Activated CD4-positive, alpha-beta T cell treated with anti-CD3 and anti-CD28 coated beads, Interleukin-2, Interleukin-4, amounts not matched to agents 100 ng/mL and 50 ng/mL, durations not matched to agents 16 hours and 8 hours (primary cell): Measurements from ENCODE around the gene ATP2B2.

Experiments
- DNase-seq: peaks from one replicate; pipeline ENCODE4 v3.0.0-alpha.2; 2020; ENCODE audit warnings: low spot score

Gene ATP2B2

DNA sequence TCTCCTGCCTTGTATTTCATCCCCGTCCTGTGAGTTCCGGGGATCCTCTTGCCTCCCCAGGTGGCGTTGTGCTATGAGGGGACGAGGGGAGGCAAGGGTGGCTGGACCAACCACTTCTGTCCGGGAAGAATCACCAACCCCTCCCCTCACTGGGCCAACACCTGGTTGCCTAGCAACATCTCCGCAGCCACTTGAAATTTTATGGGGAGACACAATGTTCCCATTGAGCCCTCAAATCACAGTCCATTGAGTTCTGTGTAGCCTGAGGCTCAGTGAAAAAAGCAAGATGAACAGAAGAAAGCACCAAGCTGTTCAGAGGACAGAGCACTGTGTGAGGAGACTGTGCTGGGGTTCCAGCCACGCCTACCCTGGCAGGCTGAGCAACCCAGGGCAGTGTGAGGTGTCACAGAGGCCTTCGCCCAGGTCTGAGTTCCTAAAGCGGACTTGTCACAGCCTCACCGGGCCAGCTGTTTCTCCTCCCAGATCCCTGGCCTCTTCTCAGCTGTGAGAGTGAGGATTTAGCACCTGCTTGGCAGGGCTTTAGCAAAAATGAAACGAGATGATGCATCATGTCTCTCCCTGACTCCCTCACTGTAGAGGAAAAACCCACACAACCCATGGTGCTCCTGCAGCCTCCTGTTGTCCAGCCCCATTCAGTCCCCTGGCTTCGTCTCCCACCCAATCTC lies 76.8 kb downstream of the ATP2B2 start:
- DNase-seq: no peak

DNA sequence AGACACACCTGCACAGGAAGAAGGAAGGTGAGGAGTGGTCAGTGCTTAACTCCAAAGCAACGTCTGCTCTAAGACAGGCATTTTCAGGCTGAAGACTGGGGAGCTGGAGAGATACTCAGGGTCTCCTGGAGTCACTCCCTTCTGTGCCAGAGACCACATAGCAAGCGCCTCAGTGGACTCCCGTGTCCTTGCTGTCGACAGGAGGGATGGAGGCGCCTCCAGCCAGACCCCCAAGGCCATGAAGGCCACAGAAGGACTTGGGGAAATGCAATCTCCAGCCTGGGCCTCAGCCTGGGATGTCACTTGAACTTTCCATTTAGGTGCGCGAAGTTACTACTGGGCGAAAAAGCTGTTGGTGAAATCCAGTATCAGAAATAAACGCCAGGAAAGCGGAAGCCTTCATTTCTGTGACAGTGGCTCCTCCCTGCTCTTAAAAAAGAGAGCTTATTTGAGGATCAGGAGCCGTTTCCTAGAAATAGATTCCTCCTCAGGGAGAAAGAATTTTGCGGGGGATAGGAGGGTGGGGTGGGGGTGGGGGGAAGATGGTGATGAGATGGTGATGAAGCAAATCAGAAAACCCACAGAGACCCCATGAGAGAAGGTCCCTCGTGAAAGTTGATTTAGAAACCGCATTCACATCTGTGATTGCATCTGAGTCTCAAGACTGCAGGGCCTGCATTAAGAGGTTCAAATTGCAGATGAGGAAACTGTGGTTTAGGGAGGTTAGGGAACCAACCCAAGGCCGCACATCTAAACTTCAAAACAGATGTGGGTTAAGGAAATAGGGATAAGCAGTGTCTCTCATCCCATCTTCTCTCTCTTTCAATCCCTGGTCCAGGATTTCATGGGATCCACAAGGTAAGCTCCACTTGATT lies 78.8 kb downstream of the ATP2B2 start:
- DNase-seq: no peak

DNA sequence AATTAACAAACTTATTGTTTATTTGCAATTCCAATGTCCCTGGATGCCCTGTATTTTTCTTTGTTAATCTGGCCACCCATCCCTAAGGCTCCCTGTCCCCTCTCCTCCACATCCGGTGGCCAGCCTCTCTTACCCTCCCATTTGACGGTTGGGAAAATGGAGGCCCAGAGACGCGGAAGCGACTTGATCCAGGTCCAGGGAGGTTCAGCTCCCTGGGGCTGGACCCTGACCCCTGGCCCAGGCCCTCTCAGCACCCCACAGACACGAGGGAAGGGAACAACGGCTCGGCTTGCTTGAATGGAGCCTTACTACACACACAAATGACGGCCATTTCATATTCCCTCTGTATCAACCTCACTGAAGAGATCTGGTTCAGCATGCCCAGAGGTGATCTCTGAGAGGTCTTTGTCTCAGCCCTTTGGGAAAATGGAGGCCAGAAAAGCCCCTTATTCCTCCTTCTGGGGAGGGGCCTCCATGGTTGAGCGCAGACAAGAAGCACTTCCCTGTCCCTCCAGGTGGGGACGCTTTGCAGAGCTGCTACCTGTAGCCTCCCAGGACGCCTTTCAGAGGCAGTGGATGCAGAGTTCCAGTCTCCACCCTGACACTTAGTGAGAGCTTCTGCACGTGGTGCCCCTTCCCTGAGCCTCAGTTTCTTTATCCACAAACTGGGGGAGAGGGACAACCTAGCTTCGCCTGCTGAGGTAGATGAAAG lies 82.1 kb downstream of the ATP2B2 start:
- no peak for DNase-seq

DNA sequence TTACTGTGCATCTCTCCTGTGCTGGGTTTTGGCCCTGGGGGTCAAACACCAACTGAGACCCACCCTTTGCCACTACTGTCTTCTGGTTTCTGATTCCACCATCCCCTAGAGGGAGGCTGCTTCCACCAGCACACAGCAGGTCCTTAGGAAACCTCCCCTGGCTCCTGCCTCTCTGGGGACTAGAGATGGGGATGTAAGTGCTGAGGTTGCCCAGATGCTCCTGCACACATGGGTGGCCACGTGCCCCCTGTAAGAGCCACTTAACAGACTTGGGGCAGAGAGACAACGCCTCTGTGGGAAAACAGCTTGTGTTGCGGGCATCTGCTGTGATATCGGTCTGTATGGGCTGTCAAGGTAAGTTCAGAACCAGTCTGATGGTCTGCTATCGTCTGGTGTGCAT lies 83.4 kb downstream of the ATP2B2 start:
- DNase-seq: no peak

DNA sequence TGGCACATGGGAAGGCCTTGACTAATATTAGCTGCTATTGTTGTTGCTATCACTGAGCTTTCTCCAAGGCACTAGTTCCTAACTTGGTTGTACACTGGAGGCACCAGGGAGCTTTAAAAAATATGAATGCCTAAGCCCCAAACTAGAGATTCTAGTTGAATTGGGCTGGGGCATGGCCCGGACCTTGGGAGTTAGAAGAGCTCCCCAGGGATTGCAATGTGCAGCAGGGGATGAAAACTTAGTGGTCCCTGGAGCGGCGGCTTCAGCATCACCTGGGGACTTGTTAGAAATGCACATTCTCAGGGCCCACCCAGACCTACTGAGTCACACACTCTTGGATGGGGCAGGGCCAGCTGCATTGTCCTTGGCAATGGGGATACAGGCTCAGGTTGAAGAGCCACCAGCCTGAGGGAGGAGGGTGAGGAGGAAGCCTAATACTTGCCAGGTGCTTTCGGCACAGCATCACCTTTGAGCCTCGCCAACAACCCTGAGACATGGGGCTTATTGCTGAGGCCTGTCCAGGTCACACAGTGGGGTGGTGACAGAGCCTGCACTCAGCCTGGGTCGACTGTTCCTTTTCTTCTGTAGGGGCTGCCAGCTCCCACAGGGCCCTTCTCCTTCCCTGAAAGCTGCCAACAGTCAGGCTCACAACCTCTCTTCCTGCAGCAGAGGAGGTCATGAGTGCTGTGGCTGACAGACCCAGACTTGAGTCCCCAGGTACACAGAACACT lies 84.5 kb downstream of the ATP2B2 start:
- no peak for DNase-seq

DNA sequence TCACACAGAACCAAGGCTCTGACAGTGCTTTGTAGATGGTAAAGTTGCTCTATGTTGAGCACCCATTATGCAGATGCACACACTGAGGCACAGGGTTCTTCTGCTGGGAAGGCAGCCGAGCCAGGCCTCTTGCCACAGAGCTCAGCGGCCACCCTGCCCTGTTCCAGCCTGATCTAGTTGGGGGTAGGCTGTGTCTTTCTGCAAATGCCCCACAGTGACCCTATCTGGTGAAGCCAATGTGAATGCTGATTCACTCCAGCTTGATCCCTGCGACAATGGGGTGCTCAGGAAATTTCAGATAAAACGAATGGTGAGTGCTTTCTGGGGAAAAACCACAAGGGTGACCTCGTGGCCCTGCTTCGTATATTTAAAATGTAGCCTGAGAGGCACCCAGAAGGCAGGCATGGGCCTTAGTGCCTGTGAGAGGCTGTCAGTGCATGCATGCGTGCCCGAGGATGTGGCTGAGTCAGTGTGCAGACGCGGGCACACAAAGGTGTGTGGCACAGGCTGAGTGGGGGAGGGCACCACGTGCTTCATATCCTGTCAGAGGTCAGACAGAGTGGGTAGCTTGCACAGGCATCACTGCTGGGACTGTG lies 85.7 kb downstream of the ATP2B2 start:
- DNase-seq: peak; percentile 28

DNA sequence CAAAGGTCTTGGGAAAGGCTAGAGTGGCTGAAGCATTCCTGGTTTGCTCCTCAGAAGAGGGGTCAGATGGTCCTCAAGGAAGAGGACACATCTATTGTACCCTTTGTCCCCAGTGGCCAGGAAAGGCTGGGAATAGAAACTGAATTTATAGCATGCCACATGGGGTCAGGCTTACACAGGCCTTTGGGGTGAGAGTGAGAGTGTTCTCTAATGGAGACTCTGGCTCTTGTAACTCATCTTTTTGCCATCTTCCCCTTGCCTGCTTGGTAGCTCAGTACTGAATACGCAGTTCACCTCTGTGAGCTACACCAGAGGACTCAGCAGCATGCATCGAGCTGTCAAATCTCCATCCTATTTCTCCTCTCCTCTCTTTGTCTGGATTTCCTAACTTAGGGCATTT lies 87.5 kb downstream of the ATP2B2 start:
- DNase-seq: no peak

DNA sequence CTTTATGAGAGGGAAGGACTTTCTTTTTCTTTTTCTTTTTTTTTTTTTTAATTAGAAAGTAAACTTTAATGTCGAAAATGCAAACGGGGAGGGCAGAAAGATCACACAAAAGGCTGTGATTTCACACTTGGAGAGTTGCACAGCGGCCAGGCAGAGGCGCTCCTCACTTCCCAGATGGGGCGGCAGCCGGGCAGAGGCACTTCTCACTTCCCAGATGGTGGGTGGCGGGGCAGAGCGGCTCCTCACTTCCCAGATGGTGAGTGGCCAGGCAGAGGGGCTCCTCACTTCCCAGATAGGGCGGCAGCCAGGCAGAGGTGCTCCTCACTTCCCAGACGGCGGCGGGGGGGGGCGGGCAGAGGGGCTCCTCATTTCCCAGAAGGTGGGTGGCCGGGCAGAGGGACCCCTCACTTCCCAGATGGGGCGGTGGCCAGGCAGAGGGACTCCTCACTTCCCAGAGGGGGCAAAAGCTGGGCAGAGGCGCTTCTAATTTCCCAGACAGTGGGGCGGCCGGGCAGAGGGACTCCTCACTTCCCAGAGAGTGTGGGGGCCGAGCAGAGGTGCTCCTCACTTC lies 88.6 kb downstream of the ATP2B2 start:
- no peak for DNase-seq

DNA sequence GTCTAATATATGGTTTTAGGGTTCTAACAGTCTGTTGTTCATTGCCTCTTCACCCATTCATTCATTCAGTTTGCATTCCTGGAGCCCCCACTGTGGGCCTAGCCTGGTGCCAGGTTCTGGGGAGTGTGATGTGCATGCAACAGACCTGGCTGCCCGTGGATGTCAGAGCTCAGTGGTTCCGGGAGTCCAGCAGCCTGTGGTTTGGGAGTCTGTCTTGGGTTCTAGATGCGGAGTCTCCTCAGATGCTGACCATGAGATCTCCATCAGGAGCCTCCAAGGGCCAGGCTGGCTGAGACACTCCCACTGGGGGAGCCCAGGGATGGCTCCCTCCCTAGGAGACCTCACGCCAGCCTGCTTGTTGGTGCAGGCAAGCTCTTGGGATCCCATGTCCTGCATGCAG lies 92.3 kb downstream of the ATP2B2 start:
- DNase-seq: no peak

DNA sequence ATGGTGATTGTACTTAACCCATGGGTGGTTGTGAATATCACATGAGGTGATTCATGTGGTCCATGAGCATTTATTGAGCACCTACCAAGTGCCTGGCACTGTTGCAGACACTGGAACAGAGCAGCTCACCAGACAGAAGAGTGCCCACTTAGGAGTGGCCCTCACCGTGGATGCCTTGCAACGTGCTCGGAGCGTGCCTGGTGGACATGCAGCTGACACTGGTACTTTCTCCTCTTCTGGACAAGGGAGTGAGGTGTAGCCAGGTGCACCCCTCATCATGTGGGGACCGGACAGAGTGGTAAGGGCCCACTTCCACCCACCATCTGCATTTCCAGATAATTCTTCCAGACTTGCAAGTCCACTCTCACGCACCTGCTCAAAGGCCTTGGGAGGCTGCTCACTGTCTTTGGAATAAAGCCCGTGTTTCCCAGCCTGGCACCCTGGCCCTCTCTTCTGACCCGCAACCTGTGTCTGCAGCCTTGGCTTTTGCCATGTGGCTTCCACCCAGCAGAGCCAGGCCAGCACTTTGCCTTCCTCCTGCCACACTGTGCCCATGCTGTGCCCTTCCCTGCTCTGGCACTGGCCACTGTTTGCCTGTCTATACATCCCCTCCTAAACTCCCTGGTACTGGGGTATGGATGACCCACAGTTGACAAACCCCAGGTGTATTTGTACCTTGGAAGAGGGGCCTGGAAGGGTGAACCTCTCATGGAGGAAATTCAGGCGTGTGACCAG lies 93.6 kb downstream of the ATP2B2 start:
- no peak for DNase-seq

DNA sequence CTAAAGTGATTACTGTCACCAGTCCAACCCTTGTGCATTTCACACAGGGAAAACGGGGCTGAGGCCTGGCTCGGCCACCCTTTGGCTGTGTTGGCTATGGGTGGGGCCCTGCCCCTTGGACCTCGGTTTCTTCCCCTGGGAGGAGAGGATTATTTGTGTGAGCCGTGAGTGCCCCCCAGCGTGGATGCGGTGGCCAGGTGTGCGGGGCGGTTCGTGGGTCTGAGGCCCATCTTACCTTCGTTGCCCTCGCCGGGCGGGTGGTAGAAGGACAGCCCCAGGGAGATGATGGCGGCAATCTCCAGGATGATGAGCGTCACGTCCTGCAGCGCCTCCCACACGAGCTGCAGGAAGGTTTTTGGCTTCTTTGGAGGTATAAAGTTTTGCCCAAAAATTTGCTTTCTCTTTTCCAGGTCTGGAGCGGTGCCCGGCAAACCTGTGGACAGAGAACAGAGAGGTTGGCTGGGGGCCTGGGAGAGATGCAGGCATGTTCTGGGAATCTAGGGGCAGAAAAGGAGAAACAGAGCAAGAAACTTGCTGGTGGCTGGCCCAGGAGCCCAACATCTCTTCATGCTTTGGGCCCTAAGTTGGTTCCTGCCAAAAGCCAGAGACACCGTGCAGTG lies 94.9 kb downstream of the ATP2B2 start:
- DNase-seq: no peak

DNA sequence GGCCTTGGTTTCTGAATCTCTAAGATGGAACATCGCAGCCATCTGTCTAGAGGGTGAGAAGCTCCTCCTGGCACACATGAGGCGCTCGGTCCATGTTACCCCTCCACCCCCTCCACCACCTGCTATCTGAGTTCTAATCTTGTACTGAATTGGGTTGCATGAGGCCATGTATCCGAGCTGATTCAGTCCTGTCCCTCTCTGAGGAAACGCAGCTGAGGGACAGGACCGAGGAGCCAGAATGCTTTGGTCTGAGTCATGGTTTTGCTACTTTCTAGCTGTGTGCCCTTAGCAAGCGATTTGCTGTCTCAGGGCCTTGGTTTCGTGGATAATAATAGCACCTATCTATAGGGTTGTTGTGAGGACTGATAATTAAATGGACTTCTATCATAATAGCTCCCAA lies 96.7 kb downstream of the ATP2B2 start:
- DNase-seq: no peak

DNA sequence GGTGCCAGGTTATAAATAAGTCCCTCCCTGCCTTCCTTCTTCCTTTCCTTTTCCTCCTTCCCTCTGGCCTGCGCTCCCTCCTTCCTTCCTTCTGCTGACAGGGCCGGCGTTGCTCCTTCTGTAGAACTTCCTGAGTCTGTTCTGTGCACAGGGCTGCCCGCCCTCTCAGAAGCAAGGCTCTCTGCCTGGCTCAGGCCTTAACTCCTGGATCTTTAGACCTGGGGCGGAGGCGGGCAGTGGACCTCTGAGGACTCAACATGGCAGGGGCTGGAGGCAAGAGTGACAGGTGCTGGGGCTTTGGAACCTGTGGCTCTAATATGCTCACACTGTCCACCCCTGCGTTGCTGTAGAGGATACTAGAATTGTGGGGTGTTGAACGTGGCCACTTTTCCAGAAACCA lies 98.0 kb downstream of the ATP2B2 start:
- DNase-seq: no peak

DNA sequence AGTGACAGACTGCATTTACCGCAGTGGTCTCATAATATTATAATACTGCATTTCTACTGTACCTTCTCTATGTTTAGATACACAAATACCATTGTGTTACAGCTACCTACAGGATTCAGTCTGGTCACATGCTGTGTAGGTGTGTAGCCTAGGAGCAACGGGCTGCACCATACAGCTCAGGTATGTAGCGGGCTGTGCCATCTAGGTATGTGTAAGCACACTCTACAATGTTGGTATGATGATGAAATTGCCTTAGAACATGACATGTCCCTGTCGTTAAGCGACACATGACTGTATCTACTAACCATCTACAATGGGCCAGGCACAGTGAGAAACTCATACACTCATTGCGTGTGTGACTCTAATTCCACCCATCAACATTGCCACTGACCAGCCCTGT lies 99.0 kb downstream of the ATP2B2 start:
- DNase-seq: no peak

DNA sequence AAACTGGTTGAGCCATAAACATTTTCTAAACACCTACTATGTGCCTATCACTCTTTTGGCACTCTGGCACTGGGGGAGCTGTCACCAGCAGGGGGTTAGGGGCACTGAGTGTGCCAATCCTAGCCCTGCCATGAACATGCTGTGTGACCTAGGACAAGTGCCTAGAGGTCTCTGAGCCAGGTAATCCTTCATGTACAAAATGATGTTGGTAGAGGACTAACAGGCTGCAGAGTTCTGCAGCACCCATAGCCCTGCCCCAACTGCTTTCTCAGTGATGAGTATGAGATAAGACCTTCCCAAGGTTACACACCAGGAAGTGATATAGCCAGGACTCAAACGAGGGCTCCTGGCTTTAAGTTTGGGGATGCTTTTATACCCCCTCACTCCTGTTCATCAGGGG lies 99.6 kb downstream of the ATP2B2 start:
- DNase-seq: no peak

DNA sequence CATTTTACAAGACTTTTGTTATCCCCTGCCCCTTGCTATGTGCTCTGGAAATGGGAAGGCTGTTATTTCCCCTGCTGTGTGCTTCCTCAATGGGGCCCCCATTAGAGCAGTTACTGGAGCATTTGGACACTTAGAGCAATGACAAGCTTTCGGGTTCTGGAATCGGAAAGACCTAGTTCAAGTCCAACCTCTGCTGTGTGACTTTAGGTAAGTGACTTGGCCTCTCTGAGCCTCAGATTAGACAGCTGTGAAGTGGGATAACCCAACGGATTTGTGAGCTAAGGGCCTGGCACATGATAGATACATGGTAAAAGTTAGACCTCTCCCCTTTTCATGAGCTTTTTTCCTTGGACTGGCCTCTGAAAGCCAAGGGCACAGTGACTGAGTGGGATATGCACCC lies 100.5 kb downstream of the ATP2B2 start:
- no peak for DNase-seq

DNA sequence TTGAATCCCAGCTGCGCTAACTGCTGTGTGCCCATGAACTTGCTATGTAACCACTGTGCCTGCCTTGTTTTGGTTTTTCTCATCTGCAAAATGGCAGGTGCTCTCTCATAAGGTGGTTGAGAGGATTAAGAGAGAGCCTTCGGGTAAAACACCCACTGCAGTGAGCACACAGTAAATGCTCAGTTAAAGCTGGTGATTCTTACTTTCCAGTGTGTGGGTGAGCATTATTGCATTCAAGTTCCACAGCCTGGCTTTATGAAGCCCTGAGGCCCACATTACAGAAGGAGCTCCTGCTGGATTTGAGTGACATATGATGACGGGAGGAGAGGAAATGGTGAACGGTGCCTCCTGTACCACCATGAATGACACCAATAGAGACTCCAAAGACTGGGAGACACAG lies 101.0 kb downstream of the ATP2B2 start:
- no peak for DNase-seq

DNA sequence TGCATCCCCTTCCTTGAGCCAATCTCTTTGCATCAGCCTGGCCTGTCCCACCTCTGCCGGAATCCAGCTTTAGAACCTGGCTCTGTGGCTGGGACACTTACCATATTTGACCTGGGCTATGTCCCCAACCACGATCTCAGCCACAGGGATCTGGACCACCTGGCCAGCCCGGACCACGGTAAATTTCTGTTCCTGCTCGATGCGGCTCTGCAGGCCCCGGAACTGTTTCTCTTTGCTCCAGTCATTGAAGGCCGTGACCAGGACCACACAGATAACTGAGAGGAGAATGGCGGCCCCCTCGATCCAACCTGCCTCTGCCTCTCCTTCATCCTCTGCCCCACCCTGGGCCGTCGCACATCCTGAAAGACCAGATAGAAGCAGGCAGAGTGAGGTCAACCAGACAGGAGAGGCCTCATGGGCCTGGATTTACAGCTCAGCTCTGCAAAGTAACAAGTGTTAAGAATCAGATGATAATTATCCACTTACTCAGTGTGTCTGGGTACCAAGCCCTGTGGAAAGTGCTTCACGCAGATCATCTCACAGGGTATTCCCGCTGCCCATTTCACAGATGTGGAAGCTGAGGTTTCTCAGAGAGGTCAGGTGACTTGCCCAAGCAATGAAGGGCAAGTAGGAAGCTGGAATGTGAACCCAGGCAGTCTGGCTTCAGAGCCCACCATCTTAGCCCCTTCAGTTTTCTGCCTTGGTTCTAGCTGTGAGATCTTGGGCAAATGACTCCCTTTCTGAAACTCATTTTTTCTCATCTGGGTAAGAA lies 103.2 kb downstream of the ATP2B2 start:
- DNase-seq: no peak

DNA sequence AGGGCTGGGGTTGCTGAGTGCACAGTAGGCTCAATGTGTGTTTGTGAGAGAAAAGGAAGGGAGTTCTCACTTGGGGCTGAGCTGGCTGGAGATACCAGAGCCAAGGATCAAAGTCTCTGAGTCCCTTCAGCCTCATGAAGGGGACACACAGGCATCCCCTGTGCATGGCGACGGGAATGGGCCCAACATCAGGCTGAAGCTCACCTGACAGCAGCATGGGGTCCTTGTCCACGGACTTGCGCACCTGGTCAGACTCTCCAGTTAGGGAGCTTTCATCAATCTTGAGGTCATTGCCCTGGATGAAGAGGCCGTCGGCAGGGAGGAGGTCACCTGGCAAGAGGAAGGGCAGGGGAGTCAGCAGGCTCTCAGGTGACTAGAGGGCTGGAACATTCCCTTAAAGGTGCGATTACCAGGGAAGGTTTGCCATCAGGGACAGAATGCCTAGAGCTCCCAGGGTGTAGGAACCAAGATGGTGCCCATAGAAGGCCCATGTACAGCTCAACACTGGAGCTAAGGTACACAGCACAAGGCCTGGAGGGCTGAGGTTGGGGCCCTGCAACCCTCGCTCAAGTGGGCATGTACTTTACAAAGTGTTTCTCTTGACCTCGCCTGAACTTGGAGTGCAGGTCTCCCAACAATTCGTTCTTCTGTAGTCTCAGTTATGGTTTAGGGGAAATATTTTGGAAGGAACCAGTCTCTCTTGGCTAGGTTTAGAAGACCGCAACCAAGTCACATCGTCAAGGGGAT lies 104.5 kb downstream of the ATP2B2 start:
- DNase-seq: no peak
